Esophagus squamous epithelium (tissue), 5 donors: ENCODE measurements around the gene PTPRG. TPM values are rescaled to one million over a fixed set of nuclear protein-coding genes. Genes with fewer than 3 reads are reported as not detected.

Experiments
- DNase-seq: peaks from one replicate; lab custom pipeline; 2025; lab: John Stamatoyannopoulos, UW
- H3K27ac ChIP-seq, 4 donors: fragments of 200-600 bp; sonication (generic); one replicate each; pipeline ENCODE4 v1.5.1; 2016 to 2019; ENCODE audit warnings: mild to moderate bottlenecking in 1 of 4
- H3K27me3 ChIP-seq, 4 donors: fragments of 200-600 bp; sonication (generic); 1 replicate in 3 of 4; 2 replicates in 1 of 4; pipeline versions ENCODE4 v1.5.1 to v1.6.0; 2017 to 2021; ENCODE audit warnings: antibody characterized with exemption in 1 of 4
- H3K36me3 ChIP-seq, 3 donors: fragments of 200-600 bp; sonication (generic); one replicate each; pipeline ENCODE4 v1.5.1; 2016 to 2019
- H3K4me1 ChIP-seq, 3 donors: fragments of 200-600 bp; sonication (generic); one replicate each; pipeline ENCODE4 v1.5.1; 2017 to 2019
- H3K4me3 ChIP-seq, 4 donors: fragments of 200-600 bp; sonication (generic); 1 replicate in 3 of 4; 2 replicates in 1 of 4; pipeline ENCODE4 v1.5.1; 2016 to 2019; ENCODE audit warnings: mild to moderate bottlenecking in 2 of 4, moderate library complexity in 1 of 4
- H3K9me3 ChIP-seq, 3 donors: fragments of 200-600 bp; sonication (generic); one replicate each; pipeline ENCODE4 v1.5.1; 2016 to 2019
- CTCF ChIP-seq, 6 experiments: fragments of 450-650 bp in 4 of 6; fragments of 200-600 bp in 2 of 6; sonication (generic) in 2 of 6; IDR thresholded peaks; one replicate each; pipeline ENCODE4 v1.5.1; 2016 to 2019; ENCODE audit warnings: antibody characterized with exemption in 6 of 6, mild to moderate bottlenecking in 4 of 6, moderate library complexity in 4 of 6
- POLR2A ChIP-seq, 4 donors: fragments of 450-650 bp; IDR thresholded peaks; one replicate each; pipeline ENCODE4 v1.6.1; 2017; ENCODE audit warnings: antibody characterized with exemption in 4 of 4, mild to moderate bottlenecking in 4 of 4, moderate library complexity in 3 of 4
- WGBS, 2 donors: methylation state at CpG; one replicate each; pipeline ENCODE4 v1.1.5; 2018; 5-methylcytosine and 5-hydroxymethylcytosine counted together
- intact Hi-C: fragments of 100-400 bp; cut with DNase I; formaldehyde crosslinking; loops from one replicate; pipeline ENCODE4 v1.15.0; 2022
- total RNA-seq, 4 donors: library from RNA; depleted of rRNA; stranded (reverse); fragments of >200 nt; gene quantifications; one replicate each; pipeline ENCODE4 v1.1.0, GENCODE V29; 2016
- donor health status: DM: yes; HTN: yes; CAD: no.

PTPRG gene
- total RNA-seq, 4 donors from 2014 or later: 3.7 to 42.2 (median 15.2) TPM

GRCh38 chr3:62022312-62022711 lies 460.9 kb downstream of the PTPRG start:
- H3K27ac ChIP-seq: no peak overlapping the region
- H3K4me1 ChIP-seq: peaks cover 0 to 5% (median 0%) of the 10 kb centered on the region in 3 donors
- DNase-seq: no peak
- no peak for TF ChIP-seq CTCF (IDR thresholded peaks at IDR 0.05)
- TF ChIP-seq POLR2A (IDR thresholded peaks at IDR 0.05): no peak
- H3K36me3 ChIP-seq: no peaks in the 10 kb centered on the region
- H3K4me3 ChIP-seq: no peak overlapping the region
- H3K27me3 ChIP-seq: no peaks in the 10 kb centered on the region
- H3K9me3 ChIP-seq: no peaks in the 10 kb centered on the region
- intact Hi-C loops: no loop called here
- 91 to 92% methylated on average over 4 of the region's 4 CpGs for WGBS, 2 donors

- intact Hi-C loops: no loop called here
- H3K4me3 ChIP-seq: no peak overlapping the region
- no peak overlapping the region for H3K27ac ChIP-seq
- H3K27me3 ChIP-seq: no peaks in the 10 kb centered on the region
- peaks cover 0 to 13% (median 0%) of the 10 kb centered on the region in 3 donors for H3K4me1 ChIP-seq
- no peak for DNase-seq
- H3K9me3 ChIP-seq: no peaks in the 10 kb centered on the region
- no peak for TF ChIP-seq POLR2A (IDR thresholded peaks at IDR 0.05)
- no peak for TF ChIP-seq CTCF (IDR thresholded peaks at IDR 0.05)
- no peaks in the 10 kb centered on the region for H3K36me3 ChIP-seq
- 80 to 81% methylated on average over 3 of the region's 3 CpGs for WGBS, 2 donors
These were observed 463.5 kb downstream of the PTPRG start for GRCh38 chr3:62024882-62025281.

GRCh38 chr3:62025913-62026312 lies 464.5 kb downstream of the PTPRG start:
- no peak overlapping the region for H3K4me3 ChIP-seq
- DNase-seq: no peak
- no peaks in the 10 kb centered on the region for H3K36me3 ChIP-seq
- intact Hi-C loops: no loop called here
- 87% methylated on average over 1 of the region's 1 CpG for WGBS, 2 donors
- peaks cover 0 to 13% (median 0%) of the 10 kb centered on the region in 3 donors for H3K4me1 ChIP-seq
- TF ChIP-seq CTCF (IDR thresholded peaks at IDR 0.05): no peak
- no peak for TF ChIP-seq POLR2A (IDR thresholded peaks at IDR 0.05)
- no peaks in the 10 kb centered on the region for H3K27me3 ChIP-seq
- no peak overlapping the region for H3K27ac ChIP-seq
- H3K9me3 ChIP-seq: no peaks in the 10 kb centered on the region

- 62 to 68% methylated on average over 3 to 4 of the region's 4 CpGs for WGBS, 2 donors
- intact Hi-C loops: no loop called here
- no peak overlapping the region for H3K4me3 ChIP-seq
These were observed 465.9 kb downstream of the PTPRG start for GRCh38 chr3:62027241-62027640.

GRCh38 chr3:62027796-62028195 lies 466.4 kb downstream of the PTPRG start:
- no peak overlapping the region for H3K4me3 ChIP-seq
- H3K27ac ChIP-seq: no peak overlapping the region
- no peaks in the 10 kb centered on the region for H3K36me3 ChIP-seq
- 29 to 44% methylated on average over 5 of the region's 5 CpGs for WGBS, 2 donors
- intact Hi-C loops: no loop called here
- TF ChIP-seq POLR2A (IDR thresholded peaks at IDR 0.05) (no peak), CTCF (IDR thresholded peaks at IDR 0.05) (no peak)
- H3K27me3 ChIP-seq: no peaks in the 10 kb centered on the region
- DNase-seq: no peak
- peaks cover 0 to 13% (median 0%) of the 10 kb centered on the region in 3 donors for H3K4me1 ChIP-seq
- H3K9me3 ChIP-seq: no peaks in the 10 kb centered on the region

More at GRCh38 chr3:62027241-62027640, 465.9 kb downstream of the PTPRG start:
- Histone ChIP-seq H3K27me3 (no peaks in the 10 kb centered on the region), H3K4me1 (peaks cover 0 to 13% (median 0%) of the 10 kb centered on the region in 3 donors), H3K9me3 (no peaks in the 10 kb centered on the region), H3K27ac (no peak overlapping the region), H3K36me3 (no peaks in the 10 kb centered on the region)
- DNase-seq: no peak
- TF ChIP-seq CTCF (IDR thresholded peaks at IDR 0.05) (no peak), POLR2A (IDR thresholded peaks at IDR 0.05) (no peak)
